GM19395 (cell line): ENCODE measurements around the gene EXOC4.

Experiments used
- ATAC-seq: cut with Tn5 transposase; IDR thresholded peaks from one replicate; pipeline ENCODE4 v1.9.1; 2021; ENCODE audit warnings: mild to moderate bottlenecking, moderate library complexity; ENCODE audit not compliant: unreplicated experiment

Gene EXOC4

DNA sequence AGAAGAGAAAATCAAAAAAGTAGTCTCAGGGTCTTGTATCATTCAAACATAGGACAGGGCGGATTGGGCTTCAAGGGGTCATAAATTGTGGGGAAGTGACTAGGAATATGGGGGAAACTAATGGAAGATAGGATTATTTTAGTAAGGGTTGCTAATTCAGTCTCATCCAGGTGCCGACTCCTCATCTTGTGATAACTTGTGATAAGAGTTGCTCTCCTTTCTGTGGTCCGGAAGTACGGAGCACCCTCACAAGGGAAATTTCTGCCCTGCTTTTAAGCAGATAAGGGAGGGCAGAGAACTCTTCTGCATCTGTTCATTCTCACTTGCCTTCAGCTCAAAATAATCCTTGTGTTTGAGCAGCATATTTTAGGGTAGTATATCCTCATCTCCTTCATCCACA lies 437.9 kb downstream of the EXOC4 start:
- no peak for ATAC-seq

DNA sequence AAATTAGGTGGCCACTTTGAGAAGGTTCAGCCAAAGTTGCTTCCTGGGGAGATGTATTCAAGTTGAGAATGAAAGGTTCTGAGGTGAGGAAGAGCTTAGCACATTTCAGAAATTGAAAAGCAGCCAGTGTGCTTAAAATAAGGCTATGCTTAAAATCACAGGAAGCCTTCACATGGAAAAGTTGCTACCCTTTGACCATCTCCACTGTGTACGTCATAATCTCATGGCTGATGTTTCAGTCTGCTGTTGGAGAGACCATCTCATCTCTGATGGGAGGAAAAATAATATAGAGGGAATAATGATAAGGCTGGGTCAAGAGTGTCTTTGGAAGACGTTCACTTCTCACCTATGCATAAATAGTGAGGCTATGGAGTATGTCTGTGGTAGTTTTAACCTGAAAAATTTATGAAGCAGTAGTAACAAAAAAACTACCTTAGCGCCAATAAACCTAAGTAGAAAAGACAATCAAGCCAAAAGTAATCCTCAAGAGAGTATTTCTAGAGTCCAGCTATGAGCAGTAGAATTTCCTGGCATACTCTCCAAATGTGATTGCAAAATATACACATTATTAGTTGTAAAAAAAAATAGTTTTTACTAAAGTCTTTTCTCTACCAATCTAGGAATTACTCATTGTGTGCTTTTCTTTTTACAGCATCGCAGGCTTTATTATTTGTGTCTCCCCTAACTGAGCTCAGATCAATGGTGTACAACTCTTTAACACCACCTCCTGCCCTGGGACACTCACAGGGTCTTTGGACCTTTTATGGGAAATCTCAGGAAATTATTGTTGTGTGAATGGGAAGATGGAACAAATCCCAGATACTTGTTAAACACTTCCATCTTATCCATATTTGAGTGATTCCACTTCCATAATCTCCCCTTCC lies 439.1 kb downstream of the EXOC4 start:
- no peak for ATAC-seq

DNA sequence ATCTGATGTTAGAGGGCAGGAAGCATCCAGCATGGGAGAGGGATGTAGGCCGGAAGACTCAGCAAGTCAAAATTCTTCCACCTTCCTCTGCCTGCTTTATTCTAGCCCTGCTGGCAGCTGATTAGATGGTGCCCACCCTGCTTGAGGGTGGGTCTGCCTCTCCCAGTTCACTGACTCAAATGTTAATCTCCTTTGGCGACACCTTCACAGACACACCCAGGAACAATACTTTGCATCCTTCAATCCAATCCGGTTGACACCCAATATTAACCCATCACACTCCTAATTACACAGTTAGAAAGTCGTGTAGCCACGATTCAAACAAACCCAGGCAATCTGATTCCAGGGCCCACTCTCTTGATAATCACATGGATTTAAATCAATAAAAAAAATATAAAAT lies 440.4 kb downstream of the EXOC4 start:
- no peak for ATAC-seq

DNA sequence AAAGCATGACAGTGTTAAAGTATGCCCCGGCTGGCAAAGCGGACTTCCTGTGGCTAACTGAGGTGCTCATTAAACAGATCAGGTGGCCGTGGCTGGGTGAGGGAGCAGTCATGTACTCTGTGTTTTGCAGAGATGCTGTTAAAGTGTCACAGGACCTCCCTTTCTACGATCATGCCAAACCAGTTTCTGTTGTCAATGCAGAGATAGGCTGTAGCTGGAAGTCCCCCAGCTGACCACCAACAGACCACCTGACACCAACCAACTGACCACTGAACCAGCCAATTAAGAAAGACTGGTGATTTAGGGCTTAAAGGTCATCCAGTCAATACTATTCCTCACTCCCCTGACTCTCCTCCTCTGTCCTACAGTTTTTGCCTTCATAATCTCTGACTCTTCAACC lies 443.2 kb downstream of the EXOC4 start:
- no peak for ATAC-seq

DNA sequence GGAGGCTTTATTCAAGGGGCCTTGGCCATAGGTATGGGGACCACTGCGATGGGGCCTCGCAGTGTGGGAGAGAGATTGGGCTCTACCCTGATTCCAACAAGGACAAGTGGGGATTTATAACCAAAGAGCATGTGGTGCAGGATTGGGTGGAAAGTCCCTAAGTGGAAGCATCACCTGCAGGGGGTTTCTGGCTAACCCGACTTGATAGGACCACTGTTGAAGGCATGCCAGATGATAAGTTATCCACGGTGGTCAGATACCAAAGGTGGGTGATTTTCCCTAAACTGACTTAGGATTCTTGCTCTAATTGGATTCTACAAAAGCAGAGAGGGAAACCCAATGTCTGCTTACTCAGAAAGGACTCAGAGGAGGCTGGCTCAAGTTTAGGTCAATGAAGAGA lies 444.7 kb downstream of the EXOC4 start:
- ATAC-seq: no peak

DNA sequence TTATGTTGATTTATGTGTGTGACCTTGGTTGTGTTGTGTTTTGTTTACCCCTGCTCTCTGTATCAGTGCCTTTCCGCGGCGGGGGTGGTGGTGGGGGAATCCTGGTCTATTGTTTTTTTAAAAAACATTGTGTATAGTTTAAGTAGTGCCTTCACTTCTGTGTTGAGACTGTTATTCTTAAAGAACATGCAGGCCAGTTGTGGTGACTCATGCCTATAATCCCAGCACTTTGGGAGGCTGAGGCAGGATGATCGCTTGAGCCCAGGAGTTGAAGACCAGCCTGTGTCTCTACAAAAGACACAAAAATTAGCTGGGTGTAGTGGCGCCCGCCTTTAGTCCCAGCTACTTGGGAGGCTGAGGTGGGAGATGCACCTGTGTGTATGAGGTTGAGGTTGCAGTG lies 445.2 kb downstream of the EXOC4 start:
- no peak for ATAC-seq

DNA sequence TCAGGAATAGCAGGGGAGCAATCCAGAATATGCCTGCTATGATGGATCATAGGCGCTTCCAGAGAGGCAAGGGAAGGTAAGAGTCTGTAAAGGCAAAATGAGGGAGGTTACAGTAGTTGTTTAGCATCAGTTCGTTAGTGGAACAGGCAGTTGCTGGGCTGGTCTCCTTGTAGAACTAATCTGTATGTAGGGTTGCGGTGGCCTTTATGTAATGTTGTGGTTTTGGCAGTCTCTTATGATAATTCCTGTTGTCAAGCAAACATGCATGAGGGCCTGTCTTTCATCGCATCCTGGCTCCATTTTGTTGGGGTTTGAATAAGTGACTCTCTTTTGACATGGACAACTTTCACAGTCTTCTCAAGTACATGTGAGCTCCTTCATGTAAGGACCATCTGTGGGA lies 446.5 kb downstream of the EXOC4 start:
- no peak for ATAC-seq

DNA sequence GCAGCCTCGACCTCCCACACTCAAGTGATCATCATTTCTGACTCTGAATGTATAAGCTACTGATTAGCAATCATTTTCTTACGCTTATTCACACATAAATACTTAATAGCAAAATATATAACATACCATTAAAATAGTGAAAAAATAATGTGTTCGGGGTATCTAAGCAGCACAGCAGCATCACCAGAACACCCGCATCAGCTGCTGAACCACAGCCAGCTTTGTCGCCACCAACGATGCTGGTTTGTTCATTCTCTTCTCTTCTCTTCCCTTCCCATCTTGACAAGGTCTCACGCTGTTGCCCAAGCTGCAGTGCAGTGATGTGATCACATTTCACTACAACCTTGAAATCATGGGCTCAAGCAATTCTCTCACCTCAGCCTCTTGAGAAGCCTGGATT lies 449.2 kb downstream of the EXOC4 start:
- no peak for ATAC-seq

DNA sequence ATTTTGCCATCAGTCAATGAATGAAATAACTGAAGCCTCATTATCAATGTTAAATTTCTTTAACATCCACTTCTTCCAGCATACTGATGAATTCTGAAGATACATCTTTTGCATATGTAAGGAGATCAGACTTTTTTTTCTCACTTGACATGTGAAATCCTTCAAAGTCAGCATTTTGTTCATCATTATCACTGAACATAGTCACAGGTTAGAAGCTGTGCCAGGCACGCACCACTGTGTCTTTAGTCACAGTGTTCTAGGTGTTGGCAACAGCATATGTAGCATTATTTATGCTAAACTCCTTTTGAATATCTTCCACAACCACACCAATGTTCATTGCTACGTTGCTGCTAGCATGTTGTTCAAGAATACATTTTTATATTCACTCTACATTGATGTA lies 450.1 kb downstream of the EXOC4 start:
- ATAC-seq: no peak

DNA sequence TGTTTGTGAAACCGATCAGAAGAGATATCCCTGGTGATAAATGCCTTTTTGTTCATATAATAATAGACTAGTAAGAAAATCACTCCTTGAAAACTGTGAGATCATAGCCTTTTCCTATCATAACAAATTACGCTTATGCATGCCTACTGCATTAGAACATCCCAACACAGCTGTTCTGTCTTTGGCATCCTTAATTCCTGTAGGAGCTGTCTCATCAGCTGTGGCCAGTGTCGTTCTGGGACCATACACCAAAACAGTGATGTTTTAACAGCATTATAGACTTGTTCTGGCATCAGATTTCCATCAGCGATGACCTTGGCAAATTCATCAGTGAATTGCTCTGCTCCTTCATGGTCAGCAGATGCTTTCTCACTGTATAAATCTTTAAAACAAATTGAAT lies 450.7 kb downstream of the EXOC4 start:
- ATAC-seq: no peak

DNA sequence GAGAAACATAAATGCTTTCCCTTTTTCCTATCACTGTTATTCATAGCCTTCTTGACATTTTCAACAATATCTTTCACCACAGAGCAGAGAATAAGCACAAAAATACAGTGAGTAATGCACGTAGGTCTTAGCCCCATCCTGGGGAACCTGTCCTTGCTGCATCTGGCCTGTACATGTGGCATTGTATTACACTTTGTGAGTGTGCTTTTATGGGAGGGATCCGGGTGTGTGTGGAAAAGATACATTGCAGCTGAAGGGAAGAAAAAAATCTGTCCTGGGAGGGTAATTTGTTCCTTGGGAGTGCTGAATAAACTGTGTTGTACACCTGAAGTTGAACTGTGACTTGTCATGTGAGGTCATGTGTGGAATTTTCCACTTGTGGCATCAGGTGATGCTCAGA lies 451.6 kb downstream of the EXOC4 start:
- no peak for ATAC-seq

DNA sequence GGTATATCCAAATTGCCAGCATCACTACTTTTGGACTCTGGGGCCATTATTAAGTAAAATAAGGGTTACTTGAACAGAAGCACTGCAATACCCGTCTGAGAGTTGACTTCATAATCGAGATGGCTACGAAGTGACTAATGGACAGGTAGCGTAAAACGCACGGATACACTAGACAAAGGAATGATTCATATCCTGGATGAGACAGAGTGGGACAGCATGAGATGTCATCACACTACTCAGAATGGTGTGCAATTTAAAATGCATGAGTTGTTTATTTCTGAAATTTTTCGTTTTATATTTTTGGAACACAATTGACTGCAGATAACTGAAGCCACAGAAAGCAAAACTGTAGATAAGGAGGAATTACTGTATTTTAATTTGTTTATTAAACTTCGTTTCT lies 452.7 kb downstream of the EXOC4 start:
- ATAC-seq: no peak

DNA sequence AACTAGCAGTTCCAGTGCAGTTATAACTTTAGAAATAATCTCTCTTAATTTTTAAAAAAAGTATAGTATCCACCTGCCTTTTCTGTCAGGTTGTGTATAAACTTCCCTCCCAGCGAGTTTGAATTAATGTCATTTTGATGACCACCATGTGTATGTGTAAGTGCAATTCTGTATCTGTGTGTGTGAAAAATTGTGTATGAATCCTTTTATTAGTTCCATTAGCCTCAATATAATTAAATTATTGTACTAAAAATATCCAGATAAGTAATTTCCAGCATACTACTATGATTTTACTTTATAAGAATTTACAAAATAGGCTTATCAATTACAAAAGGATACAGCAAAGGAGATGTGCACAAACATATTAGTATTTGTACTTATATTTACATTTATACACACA lies 453.1 kb downstream of the EXOC4 start:
- ATAC-seq: no peak

DNA sequence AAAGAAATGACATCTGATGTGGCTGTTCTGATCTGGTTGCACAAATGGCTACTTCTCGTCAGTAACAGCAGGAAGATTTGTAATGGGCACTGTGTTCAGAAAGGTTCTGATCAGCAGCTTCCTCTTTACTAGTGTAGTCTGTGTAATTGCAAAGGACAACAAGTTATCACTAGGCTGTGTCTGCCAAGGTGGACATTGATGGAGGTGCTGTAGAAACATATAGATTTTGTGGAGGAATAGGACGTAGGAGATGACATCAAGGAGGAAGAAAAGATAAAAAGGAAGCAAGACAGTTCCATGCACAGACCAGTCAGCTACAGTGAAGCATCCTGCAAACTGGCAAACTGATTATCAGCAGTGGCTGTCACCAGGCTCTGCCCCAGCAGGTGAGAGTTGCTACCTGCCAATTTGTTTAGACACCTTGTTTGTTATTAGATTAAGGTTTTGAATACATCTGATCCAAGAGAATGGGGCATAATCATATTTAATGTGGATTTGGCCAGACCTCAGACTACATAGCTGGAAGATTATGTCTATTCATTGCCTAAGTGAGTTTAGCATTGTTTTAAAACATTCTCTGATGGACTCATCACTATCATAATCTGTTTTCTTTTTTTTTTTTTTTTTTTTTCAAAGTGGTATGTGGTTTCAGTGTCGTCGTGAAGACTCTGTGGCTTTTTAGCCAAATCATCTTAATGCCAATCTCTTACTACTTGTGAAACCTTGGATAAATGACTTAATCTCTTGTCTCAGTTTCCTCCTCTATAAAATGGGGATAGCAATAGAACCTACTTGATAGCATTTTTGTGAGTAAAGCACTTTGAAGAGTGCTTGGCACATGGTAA lies 456.4 kb downstream of the EXOC4 start:
- ATAC-seq: no peak

DNA sequence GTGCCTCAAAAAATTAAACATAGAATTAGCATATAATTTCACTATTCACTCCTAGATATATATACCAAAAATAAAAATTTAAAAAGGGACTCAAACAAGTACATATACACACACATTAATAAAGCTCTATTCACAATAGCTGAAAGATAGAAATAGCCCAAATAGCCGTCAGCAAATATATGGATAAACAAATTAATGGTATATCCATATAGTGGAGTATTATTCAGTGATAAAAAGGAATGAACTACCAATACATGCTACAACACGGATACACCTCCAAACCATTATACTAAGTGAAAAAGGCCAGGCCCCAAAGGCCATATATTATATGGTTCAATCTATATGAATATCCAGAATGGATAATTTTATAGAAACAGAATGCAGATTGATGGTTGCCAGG lies 459.7 kb downstream of the EXOC4 start:
- ATAC-seq: no peak

DNA sequence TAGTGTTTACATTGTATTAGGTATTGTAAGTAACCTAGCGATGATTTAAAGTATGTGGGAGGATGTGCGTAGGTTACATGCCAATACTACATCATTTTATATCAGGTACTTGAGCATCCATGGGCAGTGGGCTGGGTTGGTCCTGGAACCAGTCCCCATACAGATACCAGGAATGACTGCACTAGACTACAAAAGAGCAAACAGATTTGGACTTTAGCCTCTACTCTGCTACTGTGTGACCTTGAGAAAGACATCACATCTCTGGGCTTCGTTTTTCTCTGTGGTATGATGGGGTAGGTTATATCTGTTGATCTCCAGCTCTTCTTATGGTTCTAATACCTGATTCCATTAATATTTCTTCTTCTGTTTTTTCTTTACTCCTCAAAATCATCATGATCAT lies 461.8 kb downstream of the EXOC4 start:
- ATAC-seq: no peak

DNA sequence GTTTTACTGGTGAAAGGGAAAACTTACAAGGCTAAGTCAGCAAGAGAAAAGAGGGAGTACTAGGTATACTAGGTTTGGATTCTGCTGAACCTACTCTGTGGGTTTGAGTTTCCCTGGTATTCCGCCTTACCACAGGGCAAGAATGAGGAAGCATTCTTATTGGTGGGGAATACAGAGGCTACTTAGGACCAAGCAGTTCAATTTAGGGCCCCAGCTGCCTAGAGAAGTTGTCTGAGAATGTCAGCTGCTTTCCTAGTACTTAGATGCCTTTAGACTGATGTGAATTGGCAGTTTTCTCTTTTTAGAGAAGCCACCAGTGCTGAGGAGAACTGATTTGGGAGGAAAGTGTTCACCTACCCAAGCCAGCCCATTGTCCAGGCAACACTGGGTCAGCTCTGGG lies 465.3 kb downstream of the EXOC4 start:
- ATAC-seq: no peak

DNA sequence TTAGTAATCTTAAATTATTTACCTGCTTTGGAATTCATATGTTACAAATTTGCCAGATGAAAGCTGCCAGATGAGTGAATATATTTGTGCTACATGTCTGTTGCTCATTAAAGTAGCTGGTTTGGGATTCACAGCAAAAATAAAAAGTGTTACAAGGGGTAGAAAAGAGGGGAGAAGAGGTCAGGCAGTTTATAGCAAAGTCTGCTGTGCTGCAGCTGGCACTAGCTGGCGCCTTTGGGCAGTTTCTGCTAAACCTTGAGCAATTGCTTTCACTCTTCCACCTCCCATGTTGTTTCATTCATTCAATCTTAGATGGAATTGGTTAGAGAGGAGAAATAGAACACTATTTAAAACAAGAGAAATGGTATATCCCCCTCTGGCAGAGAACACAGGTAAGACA lies 470.2 kb downstream of the EXOC4 start:
- no peak for ATAC-seq

DNA sequence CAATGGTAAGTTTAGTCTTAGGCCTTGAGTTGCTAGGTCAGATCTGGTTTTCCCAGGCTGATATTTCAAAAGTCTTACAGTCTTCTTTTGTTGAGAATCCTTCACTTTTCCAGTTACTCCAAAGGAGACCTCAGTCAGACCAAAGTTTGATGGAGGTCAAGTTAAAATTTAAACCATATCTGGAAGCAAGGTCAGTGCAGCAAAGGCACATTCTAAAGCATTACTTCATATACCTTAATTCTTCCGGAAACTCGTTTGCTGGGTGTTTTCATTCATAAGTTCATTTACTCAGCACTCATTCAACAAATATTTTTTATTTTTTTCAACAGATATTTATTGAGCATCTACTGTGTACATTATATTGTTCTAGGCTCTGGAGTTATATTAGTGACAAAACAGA lies 471.3 kb downstream of the EXOC4 start:
- ATAC-seq: no peak

DNA sequence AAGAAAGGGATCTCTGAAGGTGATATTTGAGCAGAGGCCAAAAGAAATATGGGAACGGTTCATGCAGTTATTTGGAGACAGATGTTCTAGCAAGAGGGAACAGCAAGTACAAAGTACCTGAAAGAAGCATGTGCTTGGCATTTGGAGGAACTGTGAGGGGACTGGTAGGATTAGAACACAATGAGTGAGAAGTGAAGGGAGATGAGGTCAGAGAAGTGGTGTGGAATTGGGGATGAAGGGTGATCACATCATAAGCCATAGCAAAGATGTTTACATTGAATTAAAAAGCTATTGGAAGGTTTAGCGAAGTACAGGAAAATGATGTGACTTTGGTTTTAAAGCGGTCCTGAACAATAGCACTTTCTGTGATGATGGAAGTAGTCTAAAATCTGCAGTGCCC lies 471.8 kb downstream of the EXOC4 start:
- ATAC-seq: no peak

DNA sequence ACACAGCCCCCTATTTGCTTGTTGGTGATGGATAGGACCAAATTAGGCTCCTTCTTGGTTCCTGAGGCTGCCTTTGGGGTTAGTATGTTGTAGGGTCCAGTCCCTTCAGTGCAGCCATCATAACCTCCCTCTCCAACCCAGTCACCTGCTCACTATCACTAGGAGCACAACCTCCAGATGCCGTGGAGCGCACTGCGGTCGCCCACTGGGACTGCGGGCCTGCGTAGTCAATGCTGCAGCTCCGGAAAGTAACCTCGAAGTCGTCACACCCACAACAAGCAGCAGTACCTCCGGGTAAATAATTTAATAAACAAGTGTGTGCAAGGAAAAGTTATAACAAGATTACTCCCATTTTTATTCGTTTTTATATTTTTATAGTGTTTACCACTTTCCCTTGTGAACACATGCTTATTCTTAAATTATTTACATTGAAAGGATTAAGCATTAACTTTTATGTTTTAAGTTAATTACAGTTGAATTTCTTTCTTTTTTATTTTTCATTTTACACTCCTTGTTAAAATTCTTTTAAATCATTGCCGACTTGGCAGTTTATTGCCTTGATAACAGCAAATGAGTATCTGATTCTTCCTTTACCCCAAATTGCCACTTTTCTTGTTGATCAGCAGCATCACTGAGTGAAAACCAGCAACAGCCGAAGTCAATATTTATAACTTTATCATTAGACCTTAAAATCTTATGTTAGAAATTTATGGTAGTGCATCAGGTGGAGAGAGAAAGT lies 474.8 kb downstream of the EXOC4 start:
- no peak for ATAC-seq

DNA sequence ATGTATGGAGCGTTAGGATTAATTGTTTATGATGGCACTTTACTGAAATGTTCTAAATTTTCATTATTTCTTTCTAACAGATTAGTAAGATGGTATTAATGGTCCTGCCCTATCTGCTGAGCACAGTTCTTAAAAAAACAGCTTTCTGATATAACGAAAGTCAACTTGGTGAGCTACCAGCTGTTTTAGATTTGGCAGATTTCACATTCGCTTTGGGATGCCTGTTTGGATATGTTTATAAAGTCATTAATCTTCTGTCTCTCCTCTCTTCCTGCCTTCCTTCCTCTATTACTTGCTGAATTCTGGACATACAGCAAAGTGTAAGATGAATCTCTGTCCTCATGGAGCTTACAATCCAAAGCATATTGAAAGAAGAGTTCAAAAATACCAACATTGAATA lies 477.5 kb downstream of the EXOC4 start:
- no peak for ATAC-seq
